K562 (cell line): ENCODE data around the gene AKR1D1. TPM values are rescaled to one million over a fixed set of nuclear protein-coding genes. Genes with fewer than 3 reads are reported as not detected.

Source experiments
- LEF1 ChIP-seq: fragments of 450-650 bp; IDR thresholded peaks from 2 replicates; pipeline ENCODE4 v1.6.1; 2016; ENCODE audit warnings: mild to moderate bottlenecking
- NFYB ChIP-seq: IDR thresholded peaks from 2 replicates; pipeline ENCODE4 v1.6.1; 2011; ENCODE audit warnings: mild to moderate bottlenecking, moderate library complexity; ENCODE audit not compliant: insufficient read length; ENCODE audit errors: extremely low read depth
- RAD21 ChIP-seq, 2 experiments: fragments of 250-450 bp in 1 of 2; fragments of 450-650 bp in 1 of 2; sonication (Bioruptor Pico) in 1 of 2; formaldehyde crosslinking in 1 of 2; IDR thresholded peaks in 1 of 2; conservative IDR thresholded peaks in 1 of 2; 2 replicates each; pipeline versions ENCODE4 v1.4.0 to v1.8.0; 2020 to 2022; ENCODE audit warnings: mild to moderate bottlenecking in 2 of 2, moderate library complexity in 1 of 2
- SREBF1 ChIP-seq: fragments of 150-350 bp; IDR thresholded peaks from 2 replicates; pipeline ENCODE4 v1.6.1; 2014; ENCODE audit warnings: antibody characterized with exemption, low read depth, low read length, borderline replicate concordance
- ZBTB5 ChIP-seq: fragments of 450-650 bp; IDR thresholded peaks from 2 replicates; pipeline ENCODE4 v1.6.1; 2017; ENCODE audit warnings: antibody characterized with exemption
- polyA plus RNA-seq, 8 experiments: library from polyadenylated mRNA; depleted of rRNA in 4 of 8; stranded (reverse) in 5 of 8; unstranded in 3 of 8; fragments of >200 nt; fragmentation: Nextera tagmentation in 2 of 8; fragmentation: Illumina TruSeq in 1 of 8; extraction: Ambion mirVana in 2 of 8; extraction: Trizol in 1 of 8; gene quantifications; 2 replicates each; pipeline versions ENCODE4 v1.2.1 to v1.2.3, GENCODE V29; 2011 to 2014; ENCODE audit warnings: inconsistent platforms in 1 of 8, missing spikeins in 1 of 8
- total RNA-seq, 7 experiments: library from RNA; depleted of rRNA in 6 of 7; stranded (reverse); fragments of >200 nt in 6 of 7; fragmentation: Illumina TruSeq in 2 of 7; extraction: Trizol in 2 of 7; gene quantifications; 2 replicates each; pipeline versions ENCODE4 v1.2.1 to v1.2.3, GENCODE V29; 2011 to 2021; ENCODE audit warnings: low replicate concordance in 1 of 7

The AKR1D1 gene
- total and polyA plus RNA-seq, 9 of the 15 experiments (the other 6 are each of a cell fraction or from before 2014, with no cell fraction given) = not detected

- TF ChIP-seq ZBTB5 (0 out of 2 replicates have a peak, but pooled peaks have one; percentile 23), SREBF1 (0 out of 2 replicates have a peak, but pooled peaks have one; percentile 69), RAD21 (CRISPR knock-in tag; conservative IDR thresholded peaks at IDR 0.05 in 1 of 2, IDR thresholded peaks at IDR 0.05 in 1 of 2) (0 out of 4 replicates have a peak, but pooled peaks of 1 of the 2 experiments have one; percentile 4), LEF1 (0 out of 2 replicates have a peak, but pooled peaks have one; percentile 28), NFYB (peak; percentile 56)
Observed at GRCh38 chr7:138146757-138147734, 70.8 kb downstream of the AKR1D1 start (continued).
